CD4-positive, alpha-beta T cell treated with Interleukin-15 for 1 hour (primary cell): Measurements from ENCODE around the gene ITGB2.
A peak's percentile ranks its signal among the peaks of the same experiment; 100 is the strongest.

ENCODE experiments used
- DNase-seq: peaks from one replicate; pipeline ENCODE4 v3.0.0-alpha.2; 2020

The ITGB2 gene

DNA sequence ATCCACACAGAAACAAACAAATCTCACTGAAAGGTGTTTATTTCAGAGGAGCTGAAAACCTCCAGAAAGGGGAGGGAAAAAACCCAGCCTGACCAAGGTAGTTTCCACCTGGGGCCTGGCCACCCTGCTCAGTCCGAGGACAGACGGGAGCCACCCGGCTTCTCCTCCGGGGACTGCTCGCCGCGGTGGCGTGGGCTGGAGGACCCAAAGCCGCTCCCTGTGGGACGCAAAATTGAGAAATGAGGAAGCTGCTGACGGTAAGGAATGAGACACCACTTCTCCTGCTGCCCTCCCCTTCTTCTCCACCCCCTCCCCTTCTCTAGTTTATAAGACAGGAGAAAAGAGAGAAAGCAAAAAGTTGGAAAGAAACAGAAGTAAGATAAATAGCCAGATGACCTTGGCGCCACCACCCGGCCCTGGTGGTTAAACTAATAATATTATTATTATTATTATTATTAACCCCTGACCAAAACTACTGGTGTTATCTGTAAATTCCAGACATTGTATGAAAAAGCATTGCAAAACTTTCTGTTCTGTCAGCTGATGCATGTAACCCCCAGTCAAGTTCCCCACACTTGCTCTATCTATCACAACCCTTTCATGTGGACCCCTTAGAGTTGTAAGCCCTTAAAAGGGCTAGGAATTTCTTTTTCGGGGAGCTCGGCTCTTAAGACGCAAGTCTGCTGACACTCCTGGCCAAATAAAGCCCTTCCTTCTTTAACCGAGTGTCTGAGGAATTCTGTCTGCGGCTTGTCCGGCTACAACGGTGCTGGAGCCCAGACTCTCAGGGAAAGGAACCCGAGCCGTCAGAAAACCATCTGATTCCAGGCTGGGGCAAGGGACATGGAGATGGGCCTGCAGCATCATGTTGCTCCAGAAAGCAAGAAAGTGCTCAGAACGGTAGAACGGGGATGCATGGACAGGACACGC is 12.5 kb downstream of the ITGB2 start:
- DNase-seq: peak; percentile 51

DNA sequence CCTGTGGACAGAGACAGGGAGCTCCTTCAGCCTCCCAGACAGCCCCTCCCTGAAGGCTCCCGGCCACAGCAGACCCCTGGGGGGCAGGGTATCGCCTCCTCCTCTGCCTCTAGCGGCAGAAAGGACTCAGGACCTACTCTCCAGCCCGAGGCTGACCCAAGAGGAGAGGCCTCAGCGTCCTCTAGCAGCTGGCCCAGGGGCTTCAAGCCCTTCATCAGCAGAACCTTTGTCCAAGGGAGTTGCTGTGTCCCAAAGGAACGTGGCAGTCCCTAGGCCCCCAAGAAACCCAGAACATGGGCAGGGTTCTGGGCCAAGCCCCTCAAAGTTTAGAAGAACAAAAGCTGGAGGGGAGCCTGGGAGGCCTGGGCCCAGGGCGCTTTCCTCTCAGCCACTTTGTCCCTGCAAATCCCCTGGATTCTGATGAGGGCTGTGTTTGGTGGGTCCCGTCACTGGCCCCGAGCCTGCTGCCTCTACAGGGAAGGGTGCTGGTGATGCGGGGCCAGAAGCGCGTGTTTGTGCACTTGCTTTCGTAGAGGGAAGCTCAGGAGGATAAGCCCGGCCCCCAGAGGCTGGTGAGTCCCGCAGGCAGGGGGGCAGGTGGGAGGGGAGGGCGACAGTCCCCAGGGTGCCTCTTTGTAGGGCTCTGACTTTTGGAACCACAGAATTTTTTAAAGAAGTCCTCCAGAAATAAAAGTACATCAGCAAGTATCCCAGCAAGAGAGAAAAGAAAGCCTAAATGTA is 13.3 kb downstream of the ITGB2 start:
- no peak for DNase-seq

DNA sequence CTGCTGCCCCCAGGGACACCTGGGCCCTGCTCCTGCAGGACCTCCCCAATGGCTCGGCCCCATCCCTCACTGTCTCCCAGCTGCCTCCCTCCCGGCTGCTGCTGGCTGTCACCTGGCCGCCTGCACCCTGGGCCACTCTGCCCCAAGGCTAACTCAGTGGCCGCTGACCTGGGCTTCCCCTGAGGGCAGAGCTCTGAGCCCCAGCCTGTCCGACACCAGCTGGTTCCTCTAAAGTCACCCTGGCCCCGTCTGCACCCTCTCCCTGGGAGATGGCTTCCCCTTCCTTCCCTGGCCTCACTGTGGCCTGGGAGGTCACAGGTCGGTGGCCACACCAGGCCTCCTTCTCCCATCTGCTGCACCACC is 15.0 kb downstream of the ITGB2 start:
- no peak for DNase-seq

DNA sequence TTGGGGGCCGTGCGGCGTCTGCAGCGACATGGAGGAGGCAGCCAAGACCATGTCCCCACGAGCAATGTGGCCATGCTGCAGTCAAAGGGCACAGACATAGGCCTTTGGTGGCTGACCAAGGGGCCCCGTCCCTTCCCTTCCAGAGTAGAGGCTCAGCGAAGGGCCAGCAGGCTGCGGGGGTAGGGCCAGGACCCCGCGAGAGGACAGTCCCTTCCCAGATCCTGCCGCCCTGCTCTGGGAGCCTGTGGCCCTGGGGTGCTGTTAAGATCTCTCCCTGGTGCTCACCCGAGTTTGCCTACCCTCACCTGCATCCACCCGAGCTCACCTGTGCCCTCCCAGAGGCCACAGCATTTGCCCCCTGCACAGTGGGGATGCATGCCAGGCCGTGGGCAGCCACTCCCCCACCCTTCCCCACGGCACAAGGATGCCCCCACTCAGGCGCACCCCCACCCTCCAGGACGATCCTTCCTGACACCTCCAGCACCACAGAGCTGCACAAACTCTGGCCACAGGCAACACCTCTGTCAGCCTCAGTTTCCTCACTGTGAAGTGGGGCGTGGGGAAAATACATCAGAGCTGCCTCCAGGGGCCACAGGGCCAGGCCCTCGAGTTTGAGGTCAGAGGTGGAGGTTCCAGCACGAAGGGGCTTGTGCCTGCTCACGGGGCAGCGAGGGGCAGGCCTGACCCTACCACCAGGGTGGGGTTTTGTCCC is 15.5 kb downstream of the ITGB2 start:
- DNase-seq: no peak

DNA sequence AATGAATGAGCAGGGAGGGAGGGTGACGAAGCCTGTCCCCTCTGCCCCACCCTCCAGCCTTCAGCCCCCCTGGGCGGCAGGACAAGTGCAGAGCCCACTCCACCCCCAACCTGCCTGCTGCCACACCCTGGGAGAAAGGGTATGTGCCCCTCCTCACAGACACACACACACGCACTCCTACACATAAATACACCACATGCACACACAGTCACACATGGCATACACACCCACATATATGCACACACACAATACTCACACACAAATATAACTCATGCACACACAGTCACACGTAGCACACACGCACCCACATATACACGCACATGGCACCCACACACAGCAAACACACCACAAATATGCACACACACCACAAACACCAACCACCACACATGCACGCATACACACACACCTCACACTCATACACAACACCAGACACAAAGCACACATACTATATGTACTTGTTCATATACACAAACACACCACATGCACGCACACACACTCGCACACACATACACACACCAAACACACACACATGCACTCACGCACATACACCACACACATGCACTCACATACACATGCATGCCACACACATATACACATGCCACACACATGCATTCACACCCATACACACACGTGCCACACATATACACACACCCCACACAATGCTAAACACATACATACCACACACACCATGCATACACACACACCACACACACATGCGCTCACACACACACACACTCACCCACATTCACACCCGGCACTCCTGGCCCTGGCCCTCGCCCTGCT is 16.4 kb downstream of the ITGB2 start:
- DNase-seq: no peak

DNA sequence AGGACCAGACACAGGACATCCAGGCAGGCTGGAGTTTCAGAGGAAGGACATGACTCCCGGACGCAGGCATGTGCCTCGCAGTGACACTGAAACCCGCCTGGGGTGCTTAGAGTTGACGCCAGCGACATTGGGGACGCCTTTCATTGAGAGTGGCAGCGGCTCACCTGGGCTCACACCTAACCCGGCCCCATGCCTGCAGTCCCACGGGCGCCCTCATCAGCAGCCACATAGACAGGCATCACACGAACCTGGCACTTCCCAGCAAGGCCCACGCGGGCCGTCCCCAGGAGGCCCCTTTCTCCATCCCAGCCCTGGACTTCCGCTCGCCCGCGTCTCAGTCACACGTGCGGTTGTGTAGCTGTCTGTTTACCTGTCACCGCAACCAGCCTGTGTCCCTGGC is 17.0 kb downstream of the ITGB2 start:
- DNase-seq: no peak

DNA sequence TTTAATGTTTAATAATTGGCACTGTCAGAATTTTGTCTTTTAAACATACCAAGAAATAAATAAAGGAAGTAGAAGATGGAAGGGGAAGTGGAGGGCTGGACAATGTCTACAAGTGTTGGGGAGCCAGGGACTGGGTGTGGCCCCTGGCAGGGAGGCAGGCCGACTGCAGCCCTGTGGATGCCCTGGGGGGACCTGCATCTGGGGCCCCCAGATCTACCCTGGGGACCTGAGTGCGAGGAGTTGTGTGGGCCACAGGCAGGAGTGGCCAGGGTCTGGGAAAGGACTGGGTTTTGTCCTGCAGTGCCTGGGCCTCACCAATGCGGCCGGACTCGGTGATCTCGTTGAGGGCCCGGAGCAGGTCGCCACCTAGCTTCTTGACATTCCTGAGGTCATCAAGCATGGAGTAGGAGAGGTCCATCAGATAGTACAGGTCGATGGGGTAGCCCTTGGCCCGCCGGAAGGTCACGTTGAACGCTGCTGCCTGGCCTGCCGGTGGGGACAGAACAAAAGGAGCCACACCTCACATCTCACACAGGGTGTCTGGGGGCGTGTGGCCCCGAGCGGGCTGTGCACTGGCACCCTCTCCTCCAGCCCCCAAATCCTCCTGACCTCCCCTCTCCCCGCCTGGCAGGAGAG is 17.5 kb downstream of the ITGB2 start:
- no peak for DNase-seq

DNA sequence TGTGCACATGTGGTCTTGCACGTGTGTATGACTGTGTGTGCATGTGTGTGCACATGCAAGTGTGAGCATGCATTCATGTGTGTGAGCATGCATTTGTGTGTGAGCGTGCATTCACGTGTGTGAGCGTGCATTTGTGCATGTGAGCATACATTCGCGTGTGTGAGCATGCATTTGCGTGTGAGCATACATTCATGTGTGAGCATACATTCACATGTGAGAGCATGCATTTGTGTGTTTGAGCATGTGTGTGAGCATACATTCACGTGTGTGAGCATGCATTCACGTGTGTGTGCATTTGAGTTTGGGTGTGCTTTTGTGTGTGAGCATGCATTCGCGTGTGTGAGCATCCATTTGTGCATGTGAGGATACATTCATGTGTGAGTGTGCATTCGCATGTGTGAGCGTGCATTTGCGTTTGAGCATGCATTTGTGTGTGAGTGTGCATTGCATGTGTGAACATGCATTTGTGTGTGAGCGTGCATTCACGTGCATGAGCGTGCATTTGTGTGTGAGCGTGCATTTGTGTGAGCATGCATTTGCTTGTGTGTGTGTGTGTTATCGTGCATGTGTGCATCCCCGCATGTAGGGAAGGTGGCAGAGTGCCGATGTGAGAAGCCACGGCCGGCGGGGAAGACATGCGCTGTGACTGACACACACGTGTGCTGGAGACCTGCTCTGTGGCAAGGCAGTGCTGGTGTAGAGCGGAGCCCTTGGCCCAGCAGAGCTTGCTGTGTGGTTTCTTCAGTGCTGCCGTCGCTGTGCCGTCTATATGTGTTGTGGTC is 18.2 kb downstream of the ITGB2 start:
- DNase-seq: no peak

DNA sequence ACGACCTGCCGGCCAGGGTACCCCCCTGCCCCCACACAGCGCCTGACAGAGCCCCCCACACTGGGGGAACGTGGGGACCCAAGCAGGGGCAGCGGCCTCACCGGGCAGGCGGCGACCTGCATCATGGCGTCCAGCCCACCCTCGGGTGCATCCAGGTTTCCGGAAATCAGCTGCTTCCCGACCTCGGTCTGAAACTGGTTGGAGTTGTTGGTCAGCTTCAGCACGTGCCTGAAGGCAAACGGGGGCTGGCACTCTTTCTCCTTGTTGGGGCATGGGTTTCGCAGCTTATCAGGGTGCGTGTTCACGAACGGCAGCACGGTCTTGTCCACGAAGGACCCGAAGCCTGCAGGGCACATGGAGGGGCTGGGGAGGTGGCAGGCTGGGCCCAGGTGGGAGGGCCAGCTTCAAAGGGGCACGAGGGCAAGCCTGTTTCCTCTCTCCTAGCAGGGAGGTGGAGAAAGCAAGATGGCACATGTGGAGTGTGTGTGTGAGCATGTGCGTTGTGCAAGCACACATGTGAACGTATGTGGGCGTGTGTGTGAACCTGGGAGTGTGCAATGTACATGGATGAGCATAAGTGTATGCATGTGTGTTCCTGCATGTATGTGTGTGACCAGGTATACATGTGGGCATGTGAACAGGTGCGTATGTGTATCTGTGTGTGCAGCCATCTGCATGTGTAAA is 19.2 kb downstream of the ITGB2 start:
- DNase-seq: no peak

DNA sequence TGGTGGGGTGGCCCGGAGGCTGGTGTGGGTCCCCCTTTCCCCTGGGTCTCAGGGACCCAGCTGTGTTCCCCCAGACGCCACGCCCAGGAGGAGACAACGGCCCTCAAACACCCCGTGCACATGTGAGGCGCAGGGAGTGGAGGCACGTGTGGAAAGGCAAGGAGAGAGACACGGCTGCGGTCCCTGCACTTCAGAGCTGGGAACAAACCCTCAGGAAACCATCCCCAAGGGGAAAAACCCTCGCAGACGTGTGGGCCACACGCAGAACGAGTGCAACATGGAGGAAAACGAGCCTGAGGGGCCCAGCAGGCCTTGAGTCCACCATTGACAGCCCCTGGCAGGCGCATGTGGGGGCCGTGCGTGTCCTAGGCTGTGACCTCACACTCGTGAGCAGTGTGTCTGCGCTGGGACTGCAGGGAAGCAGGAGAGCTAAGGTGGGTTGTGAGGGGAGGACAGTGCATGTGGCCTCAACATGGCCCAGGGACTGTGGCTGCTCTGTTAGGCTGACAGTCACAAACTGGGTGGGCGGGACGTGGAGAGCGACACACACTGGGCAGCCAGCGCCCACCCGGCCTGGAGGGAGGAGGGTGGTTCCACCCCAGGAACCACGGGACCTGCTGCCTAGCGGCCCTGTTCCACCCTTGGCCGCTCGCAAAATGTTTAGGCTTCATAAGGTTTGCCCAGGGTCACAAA is 20.0 kb downstream of the ITGB2 start:
- no peak for DNase-seq

DNA sequence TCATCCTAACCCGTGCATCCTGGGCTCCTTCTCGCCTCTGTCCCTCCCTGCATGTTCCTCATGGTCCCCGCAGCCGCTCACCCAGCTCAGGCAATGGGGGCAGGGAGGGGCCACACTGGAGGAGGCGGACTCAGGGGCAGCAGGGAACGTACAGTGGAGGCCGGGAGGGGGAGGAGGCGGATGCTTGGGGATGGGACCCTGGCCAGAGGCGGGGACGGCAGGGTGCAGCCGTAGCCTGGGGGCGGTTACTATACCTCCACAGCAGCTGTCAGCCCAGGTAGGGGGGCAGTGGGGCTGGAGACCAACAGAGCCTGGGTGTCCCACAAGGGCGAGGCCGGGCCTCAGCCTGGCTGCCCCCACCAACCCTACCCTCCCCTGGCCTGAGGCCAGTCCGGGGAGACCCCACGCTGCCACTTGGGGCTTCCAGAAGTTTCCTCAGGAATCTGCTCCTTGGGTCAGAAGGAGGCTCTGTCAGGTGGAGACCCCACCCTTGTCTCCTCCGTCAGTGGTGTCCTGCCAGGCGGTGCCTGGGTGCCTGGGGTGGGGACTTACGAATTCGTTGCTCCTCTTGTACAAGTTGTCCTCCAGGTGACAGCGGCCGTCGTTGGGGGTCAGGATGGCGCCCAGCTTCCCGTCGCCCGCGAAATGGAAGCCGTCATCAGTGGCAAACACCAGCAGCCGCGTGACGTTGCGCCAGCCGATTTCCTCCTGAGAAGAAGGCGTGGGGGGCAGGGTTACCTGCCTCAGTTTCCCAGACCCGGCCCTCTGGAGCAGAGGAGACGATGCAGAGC is 20.7 kb downstream of the ITGB2 start:
- no peak for DNase-seq

DNA sequence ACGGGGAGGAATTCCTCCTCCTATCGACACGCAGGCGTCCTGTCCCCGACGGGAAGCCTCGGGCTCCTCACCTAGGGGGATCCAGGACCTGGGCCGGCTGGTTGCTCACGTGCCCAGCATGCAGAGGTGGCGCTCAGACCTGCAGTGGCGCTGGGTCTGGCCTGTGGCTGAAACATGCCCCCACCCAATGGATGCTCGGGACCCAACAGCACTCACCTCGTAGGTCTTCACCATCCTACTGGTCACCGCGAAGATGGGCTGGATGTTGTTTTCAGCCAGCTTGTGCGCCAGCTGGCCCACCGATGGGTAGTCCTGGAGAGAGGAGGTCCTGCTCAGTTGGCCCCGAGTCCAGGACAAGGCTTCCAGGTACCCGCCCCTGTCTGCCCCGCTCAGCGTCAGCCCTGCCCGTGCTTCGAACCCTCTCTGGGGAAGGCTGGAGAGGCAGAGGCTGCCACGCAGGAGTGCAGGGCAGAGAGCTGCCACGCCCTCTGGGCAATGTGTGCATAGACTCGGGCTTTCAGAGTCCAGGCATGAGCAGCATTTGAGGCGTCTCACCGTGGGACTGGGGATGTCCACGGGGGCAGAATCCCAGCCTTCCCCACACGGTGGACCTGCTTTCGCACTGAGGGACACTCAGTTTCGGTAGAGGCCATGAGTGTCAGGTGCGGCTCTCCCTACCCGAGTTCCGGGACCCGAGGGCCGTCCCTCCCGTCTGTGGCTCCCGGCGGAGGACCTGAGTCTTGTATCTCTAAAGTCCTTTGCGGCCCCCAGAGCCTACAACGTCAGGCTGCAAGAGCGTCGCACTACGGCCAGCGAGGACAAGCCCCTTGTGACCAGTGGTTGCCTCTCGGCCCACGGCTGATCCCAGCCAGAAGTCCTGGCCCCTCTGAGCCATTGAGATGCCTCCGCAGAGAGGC is 21.6 kb downstream of the ITGB2 start:
- no peak for DNase-seq

DNA sequence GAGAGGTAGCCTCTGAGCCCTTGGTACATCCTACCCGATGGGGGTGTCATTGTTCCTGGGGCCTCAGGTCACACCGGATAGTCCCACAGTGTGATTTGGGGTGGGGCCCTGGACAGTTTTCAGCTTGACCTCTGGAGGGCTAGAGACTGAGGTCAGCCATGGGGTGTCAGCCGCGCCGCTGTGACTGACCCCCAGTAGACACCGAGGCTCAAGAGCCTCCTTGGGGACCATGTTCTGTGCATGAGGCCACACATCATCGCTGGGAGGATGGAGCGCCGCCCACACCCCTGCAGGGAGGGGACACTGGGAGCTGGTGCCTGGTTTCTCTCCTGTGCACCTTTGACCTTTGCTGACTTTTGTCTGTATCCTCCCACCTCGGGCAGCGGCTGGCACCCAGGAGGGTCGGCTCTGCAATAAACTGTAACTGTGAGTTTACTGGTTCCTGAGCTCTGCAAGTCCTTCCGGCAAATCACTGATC is 22.6 kb downstream of the ITGB2 start:
- DNase-seq: no peak

DNA sequence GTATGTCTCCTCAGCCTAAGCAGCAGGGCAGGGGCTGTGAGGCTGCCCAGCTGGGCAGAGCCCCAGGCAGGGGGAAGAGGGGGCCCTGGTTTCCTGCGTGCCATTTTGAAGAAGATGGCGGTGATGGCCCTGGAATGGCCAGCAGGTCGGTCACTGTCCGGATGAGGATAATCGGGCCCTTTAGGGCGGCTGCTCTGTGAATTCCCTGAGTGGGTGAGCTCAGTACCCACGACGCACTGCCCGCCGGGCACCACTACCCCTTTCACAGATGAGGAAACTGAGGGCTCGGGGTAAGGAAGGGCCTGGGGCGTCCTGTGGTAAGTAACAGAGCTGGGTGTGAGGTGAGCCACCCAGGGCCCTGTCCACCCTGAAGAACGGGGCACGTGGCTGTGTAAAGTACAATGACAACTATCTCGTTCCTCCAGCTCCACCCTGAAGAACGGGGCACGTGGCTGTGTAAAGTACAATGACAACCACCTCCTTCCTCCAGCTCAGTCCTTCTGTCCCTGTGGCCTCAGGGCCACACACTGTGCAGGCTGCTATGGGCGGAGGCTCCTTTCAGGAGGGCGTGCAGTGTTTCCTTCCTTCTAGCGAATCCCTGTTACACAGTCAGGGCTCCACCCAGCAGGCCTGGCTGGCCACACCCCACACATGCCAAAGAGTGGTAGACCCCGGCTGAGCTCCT is 23.2 kb downstream of the ITGB2 start:
- DNase-seq: peak; percentile 64

DNA sequence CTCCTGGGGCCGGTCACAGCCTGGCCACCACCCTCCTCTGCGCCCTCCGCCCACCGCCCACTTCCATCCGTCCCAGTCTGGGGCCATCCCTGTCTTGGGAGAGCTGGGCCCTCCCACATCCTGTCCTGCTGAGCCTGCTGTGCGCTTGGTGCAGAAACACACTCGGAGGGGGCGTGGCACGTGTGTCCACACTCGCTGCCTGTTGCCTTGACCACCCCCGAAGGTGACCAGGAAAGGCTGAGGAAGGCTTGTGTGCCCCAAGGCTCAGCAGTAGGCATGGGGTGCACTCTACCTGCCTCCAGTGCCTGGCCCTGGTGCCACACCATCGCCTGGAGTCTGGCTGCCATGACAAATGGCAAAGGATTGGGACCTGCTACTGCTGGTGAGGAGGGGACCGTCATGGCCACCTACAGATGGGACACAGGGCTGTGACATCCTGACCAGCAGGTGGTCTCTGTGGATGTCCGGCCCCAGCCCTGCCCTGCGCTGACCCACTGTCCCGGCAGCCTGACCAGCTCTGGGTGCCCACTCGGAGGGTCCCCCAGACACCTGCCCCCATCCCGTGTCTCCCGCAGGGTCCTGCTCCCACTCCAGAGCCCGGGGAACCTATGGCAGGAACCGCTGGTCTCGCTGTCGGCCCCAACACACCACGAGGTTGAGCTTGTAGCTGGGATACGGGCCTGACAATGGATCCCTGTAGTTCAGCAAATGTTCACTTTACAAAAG is 24.0 kb downstream of the ITGB2 start:
- no peak for DNase-seq

DNA sequence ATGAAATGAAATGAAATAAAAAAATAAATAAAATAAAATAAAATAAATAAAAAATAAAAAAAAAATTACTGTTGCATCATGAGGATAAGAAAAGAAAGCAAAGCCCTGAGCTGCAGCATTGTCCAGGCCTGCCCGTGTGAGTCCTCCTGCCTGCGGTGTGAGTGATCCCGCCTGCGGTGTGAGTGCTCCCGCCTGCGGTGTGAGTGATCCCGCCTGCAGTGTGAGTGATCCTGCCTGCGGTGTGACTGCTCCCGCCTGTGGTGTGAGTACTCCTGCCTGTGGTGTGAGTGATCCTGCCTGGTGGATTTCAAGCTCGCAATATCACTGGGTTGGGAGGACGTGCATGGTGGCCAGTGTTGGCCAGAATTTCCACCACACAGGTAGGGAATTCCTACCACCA is 24.8 kb downstream of the ITGB2 start:
- DNase-seq: no peak
